Measurements from ENCODE around the gene DHRSX. TPM values are rescaled to one million over a fixed set of nuclear protein-coding genes. Genes with fewer than 3 reads are reported as not detected.
"Not testable (repeated sequence)": the region's sequence is repeated elsewhere in the genome, so short reads cannot be mapped to it uniquely, and the experiment has no call there.

Gene DHRSX
- total RNA-seq, 1 experiment from 2014 or later = 23.9 TPM

GRCh38 chrX:2534261-2535021 lies 33.7 kb upstream of the DHRSX start:
- H3K9me3 ChIP-seq (replicated peaks); H3K27ac ChIP-seq; H3K4me1 ChIP-seq (replicated peaks); H3K27me3 ChIP-seq (replicated peaks); H3K4me3 ChIP-seq; H3K36me3 ChIP-seq; DNase-seq (ENCODE audit: low read depth in 1 of 2, low spot score in 2 of 2): not testable (repeated sequence)

DNA sequence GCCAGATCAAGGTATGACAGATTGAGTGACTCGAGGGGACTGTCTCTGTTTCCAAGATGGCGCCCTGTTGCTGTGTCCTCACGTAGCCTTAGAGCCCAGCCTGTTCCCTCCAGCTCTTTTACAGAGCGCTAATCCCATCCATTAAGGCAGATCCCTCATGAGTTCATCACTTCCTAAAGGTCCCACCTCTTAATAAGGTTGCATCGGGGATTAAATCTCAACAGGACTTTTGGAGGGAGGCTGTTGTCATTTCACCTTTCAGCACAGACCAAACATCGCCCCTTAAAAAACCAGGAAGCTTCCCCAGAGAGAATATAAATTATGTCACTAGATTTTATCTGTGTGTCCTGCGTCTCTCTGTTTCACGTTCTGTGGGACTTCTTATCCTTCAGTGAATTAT lies 32.6 kb upstream of the DHRSX start:
- Histone ChIP-seq H3K27ac (no peak overlapping the region), H3K27me3 (replicated peaks) (no peaks in the 10 kb centered on the region), H3K4me1 (replicated peaks) (no peaks in the 10 kb centered on the region), H3K9me3 (replicated peaks) (no peaks in the 10 kb centered on the region), H3K4me3 (no peak overlapping the region), H3K36me3 (no peaks in the 10 kb centered on the region)
- DNase-seq (ENCODE audit: low read depth in 1 of 2, low spot score in 2 of 2) = no peak

GRCh38 chrX:2526390-2526789 lies 25.6 kb upstream of the DHRSX start:
- H3K4me3 ChIP-seq = no peak overlapping the region

GRCh38 chrX:2523911-2524310 lies 23.1 kb upstream of the DHRSX start:
- Histone ChIP-seq H3K9me3 (replicated peaks) (no peaks in the 10 kb centered on the region), H3K4me1 (replicated peaks) (no peaks in the 10 kb centered on the region), H3K27ac (no peak overlapping the region), H3K27me3 (replicated peaks) (no peaks in the 10 kb centered on the region), H3K36me3 (no peaks in the 10 kb centered on the region), H3K4me3 (no peak overlapping the region)
- no peak for DNase-seq (ENCODE audit: low read depth in 1 of 2, low spot score in 2 of 2)

More at GRCh38 chrX:2526390-2526789, 25.6 kb upstream of the DHRSX start:
- Histone ChIP-seq H3K27me3 (replicated peaks) (no peaks in the 10 kb centered on the region), H3K9me3 (replicated peaks) (no peaks in the 10 kb centered on the region), H3K27ac (no peak overlapping the region), H3K4me1 (replicated peaks) (no peaks in the 10 kb centered on the region), H3K36me3 (no peaks in the 10 kb centered on the region)
- no peak for DNase-seq (ENCODE audit: low read depth in 1 of 2, low spot score in 2 of 2)

GRCh38 chrX:2521927-2522386 lies 21.2 kb upstream of the DHRSX start:
- Histone ChIP-seq H3K27me3 (replicated peaks) (no peaks in the 10 kb centered on the region), H3K4me1 (replicated peaks) (no peaks in the 10 kb centered on the region), H3K36me3 (no peaks in the 10 kb centered on the region), H3K9me3 (replicated peaks) (no peaks in the 10 kb centered on the region), H3K27ac (no peak overlapping the region), H3K4me3 (no peak overlapping the region)
- DNase-seq (ENCODE audit: low read depth in 1 of 2, low spot score in 2 of 2) = no peak

DNA sequence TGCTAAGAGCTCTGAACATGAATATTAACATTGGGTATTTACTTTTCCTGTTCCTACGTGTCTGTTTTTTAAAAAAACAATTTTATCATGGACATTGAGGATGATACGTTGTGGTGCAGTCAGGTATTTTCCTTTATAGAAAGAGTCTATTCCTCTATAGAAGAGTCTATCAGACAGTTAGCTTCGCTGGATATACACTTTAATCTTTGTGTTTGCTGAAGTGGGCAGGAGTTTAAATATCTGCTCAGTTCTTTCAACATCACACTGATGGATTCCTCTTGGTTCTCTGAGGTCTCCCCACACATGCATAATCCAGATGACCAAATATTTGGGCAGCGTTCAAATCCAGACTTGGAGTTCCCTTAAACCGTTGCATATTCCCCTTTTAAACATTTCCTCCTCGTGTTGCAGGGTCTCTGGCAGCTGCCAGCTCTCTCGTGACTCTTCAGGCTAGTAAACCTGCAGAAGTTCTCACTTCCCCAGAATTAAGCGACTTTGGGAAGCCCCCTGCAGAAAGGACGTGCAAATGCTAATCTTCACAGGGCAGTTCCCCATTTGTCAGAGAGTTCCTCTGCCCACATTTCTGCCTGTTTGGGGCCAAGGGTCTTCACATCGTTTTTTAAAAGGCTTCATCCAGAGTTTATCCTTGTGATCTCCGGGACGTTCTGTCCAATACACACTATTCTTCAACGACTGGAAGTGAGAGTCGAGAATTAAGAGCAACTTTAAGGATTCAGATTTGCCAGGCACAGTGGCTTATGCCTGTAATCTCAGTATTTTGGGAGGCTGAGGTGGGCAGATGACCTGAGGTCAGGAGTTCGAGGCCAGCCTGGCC lies 20.5 kb upstream of the DHRSX start:
- Histone ChIP-seq H3K9me3 (replicated peaks) (no peaks in the 10 kb centered on the region), H3K27ac (no peak overlapping the region), H3K36me3 (no peaks in the 10 kb centered on the region), H3K27me3 (replicated peaks) (no peaks in the 10 kb centered on the region), H3K4me1 (replicated peaks) (no peaks in the 10 kb centered on the region), H3K4me3 (no peak overlapping the region)
- no peak for DNase-seq (ENCODE audit: low read depth in 1 of 2, low spot score in 2 of 2)

GRCh38 chrX:2520539-2520938 lies 19.8 kb upstream of the DHRSX start:
- Histone ChIP-seq H3K4me1 (replicated peaks) (no peaks in the 10 kb centered on the region), H3K9me3 (replicated peaks) (no peaks in the 10 kb centered on the region), H3K4me3 (no peak overlapping the region), H3K36me3 (no peaks in the 10 kb centered on the region), H3K27me3 (replicated peaks) (no peaks in the 10 kb centered on the region), H3K27ac (no peak overlapping the region)
- no peak for DNase-seq (ENCODE audit: low read depth in 1 of 2, low spot score in 2 of 2)

DNA sequence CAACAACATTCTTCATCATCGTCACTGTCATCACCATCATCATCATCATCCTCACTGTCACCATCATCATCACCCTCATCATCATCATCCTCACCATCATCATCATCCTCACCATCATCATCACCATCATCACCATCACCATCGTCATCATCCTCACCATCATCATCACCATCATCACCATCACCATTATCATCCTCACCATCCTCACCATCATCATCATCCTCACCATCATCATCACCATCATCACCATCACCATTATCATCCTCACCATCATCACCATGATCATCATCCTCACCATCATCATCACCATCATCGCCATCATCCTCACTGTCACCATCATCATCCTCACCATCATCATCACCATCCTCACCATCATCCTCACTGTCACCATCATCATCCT lies 18.9 kb upstream of the DHRSX start:
- not testable (repeated sequence) for H3K27me3 ChIP-seq (replicated peaks); H3K27ac ChIP-seq; H3K9me3 ChIP-seq (replicated peaks); H3K4me3 ChIP-seq; H3K36me3 ChIP-seq; DNase-seq (ENCODE audit: low read depth in 1 of 2, low spot score in 2 of 2); H3K4me1 ChIP-seq (replicated peaks)

- Histone ChIP-seq H3K27ac (no peak overlapping the region), H3K4me3 (no peak overlapping the region), H3K27me3 (replicated peaks) (no peaks in the 10 kb centered on the region), H3K4me1 (replicated peaks) (no peaks in the 10 kb centered on the region), H3K9me3 (replicated peaks) (no peaks in the 10 kb centered on the region), H3K36me3 (no peaks in the 10 kb centered on the region)
- no peak for DNase-seq (ENCODE audit: low read depth in 1 of 2, low spot score in 2 of 2)
Measured at GRCh38 chrX:2517055-2517454, 16.3 kb upstream of the DHRSX start.

- Histone ChIP-seq H3K4me3 (no peak overlapping the region), H3K36me3 (no peaks in the 10 kb centered on the region), H3K27ac (no peak overlapping the region), H3K27me3 (replicated peaks) (no peaks in the 10 kb centered on the region), H3K4me1 (replicated peaks) (no peaks in the 10 kb centered on the region), H3K9me3 (replicated peaks) (no peaks in the 10 kb centered on the region)
- no peak for DNase-seq (ENCODE audit: low read depth in 1 of 2, low spot score in 2 of 2)
Measured at GRCh38 chrX:2516623-2517022, 15.8 kb upstream of the DHRSX start.

GRCh38 chrX:2514131-2514530 lies 13.4 kb upstream of the DHRSX start:
- Histone ChIP-seq H3K27me3 (replicated peaks) (no peaks in the 10 kb centered on the region), H3K27ac (no peak overlapping the region), H3K4me1 (replicated peaks) (no peaks in the 10 kb centered on the region), H3K9me3 (replicated peaks) (no peaks in the 10 kb centered on the region), H3K4me3 (no peak overlapping the region), H3K36me3 (no peaks in the 10 kb centered on the region)
- peak in 1 of 2 experiments; percentile 15 for DNase-seq (ENCODE audit: low read depth in 1 of 2, low spot score in 2 of 2)

GRCh38 chrX:2513121-2513664 lies 12.4 kb upstream of the DHRSX start:
- H3K27me3 ChIP-seq (replicated peaks) = no peaks in the 10 kb centered on the region

GRCh38 chrX:2512501-2512900 lies 11.7 kb upstream of the DHRSX start:
- Histone ChIP-seq H3K9me3 (replicated peaks) (no peaks in the 10 kb centered on the region), H3K27ac (no peak overlapping the region), H3K36me3 (no peaks in the 10 kb centered on the region), H3K4me1 (replicated peaks) (no peaks in the 10 kb centered on the region), H3K4me3 (no peak overlapping the region), H3K27me3 (replicated peaks) (no peaks in the 10 kb centered on the region)
- DNase-seq (ENCODE audit: low read depth in 1 of 2, low spot score in 2 of 2) = no peak

More at GRCh38 chrX:2513121-2513664, 12.4 kb upstream of the DHRSX start:
- Histone ChIP-seq H3K4me1 (replicated peaks) (no peaks in the 10 kb centered on the region), H3K4me3 (no peak overlapping the region), H3K27ac (no peak overlapping the region), H3K9me3 (replicated peaks) (no peaks in the 10 kb centered on the region), H3K36me3 (no peaks in the 10 kb centered on the region)
- peak in 1 of 2 experiments; percentile 27 for DNase-seq (ENCODE audit: low read depth in 1 of 2, low spot score in 2 of 2)

DNA sequence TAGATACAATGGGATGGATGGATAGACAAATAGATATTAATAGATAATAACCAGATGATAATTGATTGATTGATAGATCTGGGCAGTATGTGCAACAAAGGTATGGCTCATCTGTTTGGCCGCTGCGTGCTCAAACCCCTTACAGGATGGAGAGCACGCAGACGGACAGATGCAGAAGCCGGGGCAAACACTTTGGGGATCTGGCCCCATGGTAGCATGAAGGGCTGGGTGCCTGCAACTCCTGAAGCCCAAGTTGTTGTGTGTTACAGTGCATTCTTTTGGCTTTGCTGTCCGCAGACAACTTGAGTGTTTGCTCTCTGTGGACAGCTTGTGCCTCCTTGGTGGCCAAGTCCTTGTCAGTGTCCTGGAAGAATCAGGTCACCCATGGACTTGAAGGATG lies 10.6 kb upstream of the DHRSX start:
- Histone ChIP-seq H3K36me3 (no peaks in the 10 kb centered on the region), H3K4me1 (replicated peaks) (no peaks in the 10 kb centered on the region), H3K27ac (no peak overlapping the region), H3K9me3 (replicated peaks) (no peaks in the 10 kb centered on the region), H3K4me3 (no peak overlapping the region), H3K27me3 (replicated peaks) (no peaks in the 10 kb centered on the region)
- DNase-seq (ENCODE audit: low read depth in 1 of 2, low spot score in 2 of 2) = no peak

Data from SJSA1 (cell line).